Measurements from ENCODE around the gene DVL2.

DVL2 gene

GRCh38 chr17:7234083-7234951, at the start of gene DVL2:
Gene DVL2, minus strand, starts transcription at chr17:7234517. Its CDS starts 255 bp downstream, at chr17:7234262.
- peak; percentile 59 for DNase-seq

- no peak for DNase-seq
These were observed 49.3 kb upstream of the DVL2 start for GRCh38 chr17:7283471-7284216.

- no peak for DNase-seq
These were observed 48.5 kb upstream of the DVL2 start for GRCh38 chr17:7282752-7283321.

- DNase-seq = no peak
These were observed 47.8 kb upstream of the DVL2 start for GRCh38 chr17:7281953-7282751.

- DNase-seq = no peak
These were observed 47.0 kb upstream of the DVL2 start, which contains the start of gene SLC2A4 for GRCh38 chr17:7281074-7281952. Gene SLC2A4, plus strand, starts transcription at chr17:7281718. Its CDS starts 217 bp downstream, at chr17:7281935.

GRCh38 chr17:7280519-7281073, 46.3 kb upstream of the DVL2 start:
- DNase-seq = peak; percentile 41

- DNase-seq = no peak
These were observed 45.1 kb upstream of the DVL2 start for GRCh38 chr17:7279448-7279847.

GRCh38 chr17:7266784-7267183, 32.5 kb upstream of the DVL2 start:
- DNase-seq = no peak

- DNase-seq = no peak
These were observed 29.4 kb upstream of the DVL2 start for GRCh38 chr17:7263801-7264078.

- DNase-seq = no peak
These were observed 28.9 kb upstream of the DVL2 start for GRCh38 chr17:7262935-7263800.

- DNase-seq = no peak
These were observed 28.0 kb upstream of the DVL2 start, which contains the start of gene CLDN7 for GRCh38 chr17:7262192-7262934. Gene CLDN7, minus strand, starts transcription at chr17:7262478. Its CDS starts 435 bp downstream, at chr17:7262043.

GRCh38 chr17:7261379-7262191, 27.3 kb upstream of the DVL2 start:
- no peak for DNase-seq

- DNase-seq = no peak
These were observed 26.5 kb upstream of the DVL2 start for GRCh38 chr17:7260651-7261378.

GRCh38 chr17:7260151-7260550, 25.8 kb upstream of the DVL2 start:
- DNase-seq = no peak

GRCh38 chr17:7259555-7259889, 25.2 kb upstream of the DVL2 start:
- no peak for DNase-seq

- no peak for DNase-seq
These were observed 24.6 kb upstream of the DVL2 start for GRCh38 chr17:7258731-7259554.

GRCh38 chr17:7256766-7257456, 22.6 kb upstream of the DVL2 start:
- DNase-seq = no peak

Measured in NCI-H1436 treated with DMSO at 0.1 percent for 48 hours (cell line).